ENCODE measurements around the gene CARF. TPM values are rescaled to one million over a fixed set of nuclear protein-coding genes. Genes with fewer than 3 reads are reported as not detected.

The CARF gene
- total RNA-seq, 1 experiment from 2014 or later, result 4.2 TPM

DNA sequence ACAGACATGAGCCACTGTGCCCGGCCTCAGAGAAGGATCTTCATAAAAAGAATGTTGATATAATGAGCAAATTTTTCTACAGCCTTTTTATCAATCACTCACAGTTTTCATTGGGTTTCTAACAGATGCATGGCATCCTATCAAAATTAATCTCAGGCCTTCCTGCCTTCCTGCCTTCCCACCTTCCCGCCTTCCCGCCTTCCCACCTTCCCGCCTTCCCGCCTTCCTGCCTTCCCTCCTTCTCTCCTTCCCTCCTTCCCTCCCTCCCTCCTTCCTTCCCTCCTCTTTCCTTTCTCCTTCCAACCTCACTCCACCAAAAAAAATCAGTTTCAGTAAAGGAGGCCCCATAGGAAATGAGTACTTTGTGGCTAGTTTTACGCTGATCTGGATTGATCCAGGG, 48.4 kb downstream of the CARF start:
- no peak overlapping the region for H3K14ac ChIP-seq (ENCODE audit: insufficient read depth, low read length)
- no peak overlapping the region for H4K5ac ChIP-seq (ENCODE audit: insufficient read length, low read depth, low read length)
- H3K4me3 Mint-ChIP-seq, result no peak overlapping the region
- no peak overlapping the region for H3K56ac ChIP-seq (ENCODE audit: insufficient read length, low read depth, low read length)
- H4K8ac ChIP-seq (replicated peaks; ENCODE audit: insufficient read length, low read depth, low read length), result no peak overlapping the region
- no peak overlapping the region for H2BK12ac ChIP-seq (ENCODE audit: insufficient read length, low read depth, low read length)
- H2AFZ ChIP-seq (ENCODE audit: low read length), result no peak overlapping the region
- no peaks in the 10 kb centered on the region for H3K27me3 Mint-ChIP-seq (ENCODE audit: low read depth)
- TF ChIP-seq, protein P1, sequence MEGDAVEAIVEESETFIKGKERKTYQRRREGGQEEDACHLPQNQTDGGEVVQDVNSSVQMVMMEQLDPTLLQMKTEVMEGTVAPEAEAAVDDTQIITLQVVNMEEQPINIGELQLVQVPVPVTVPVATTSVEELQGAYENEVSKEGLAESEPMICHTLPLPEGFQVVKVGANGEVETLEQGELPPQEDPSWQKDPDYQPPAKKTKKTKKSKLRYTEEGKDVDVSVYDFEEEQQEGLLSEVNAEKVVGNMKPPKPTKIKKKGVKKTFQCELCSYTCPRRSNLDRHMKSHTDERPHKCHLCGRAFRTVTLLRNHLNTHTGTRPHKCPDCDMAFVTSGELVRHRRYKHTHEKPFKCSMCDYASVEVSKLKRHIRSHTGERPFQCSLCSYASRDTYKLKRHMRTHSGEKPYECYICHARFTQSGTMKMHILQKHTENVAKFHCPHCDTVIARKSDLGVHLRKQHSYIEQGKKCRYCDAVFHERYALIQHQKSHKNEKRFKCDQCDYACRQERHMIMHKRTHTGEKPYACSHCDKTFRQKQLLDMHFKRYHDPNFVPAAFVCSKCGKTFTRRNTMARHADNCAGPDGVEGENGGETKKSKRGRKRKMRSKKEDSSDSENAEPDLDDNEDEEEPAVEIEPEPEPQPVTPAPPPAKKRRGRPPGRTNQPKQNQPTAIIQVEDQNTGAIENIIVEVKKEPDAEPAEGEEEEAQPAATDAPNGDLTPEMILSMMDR (conservative IDR thresholded peaks at IDR 0.05), result no peak
- H3K9ac ChIP-seq (ENCODE audit: extremely low read depth, insufficient read length, low read length), result no peak overlapping the region
- H3K4me2 ChIP-seq (ENCODE audit: insufficient read depth, insufficient read length, low read length), result no peak overlapping the region
- H2BK20ac ChIP-seq (ENCODE audit: low read depth, low read length, poor library complexity, severe bottlenecking), result no peak overlapping the region
- H3K4ac ChIP-seq (ENCODE audit: low read depth, low read length), result no peak overlapping the region
- H3K79me1 ChIP-seq (ENCODE audit: insufficient read depth, low read depth, low read length, poor library complexity, severe bottlenecking), result no peaks in the 10 kb centered on the region
- H2BK15ac ChIP-seq (ENCODE audit: low read depth, low read length), result no peak overlapping the region
- no peak for DNase-seq
- H3K23ac ChIP-seq (ENCODE audit: insufficient read length, low read depth, low read length), result no peak overlapping the region
- no peak overlapping the region for H3K27ac ChIP-seq (ENCODE audit: insufficient read length, low read depth, low read length)
- H3K4me1 ChIP-seq (ENCODE audit: insufficient read depth, low read length), result no peaks in the 10 kb centered on the region
- H3T11ph ChIP-seq (ENCODE audit: low read length), result no peak overlapping the region
- no CpG with 5 or more reads among the region's 6 CpGs for WGBS (ENCODE audit: extremely low coverage, insufficient read length, low lambda C conversion rate)
- no peaks in the 10 kb centered on the region for H3K27me3 ChIP-seq (ENCODE audit: insufficient read depth, low read length)
- no peak overlapping the region for H2BK120ac ChIP-seq (ENCODE audit: low read depth, low read length, poor library complexity, severe bottlenecking)
- no peaks in the 10 kb centered on the region for H4K20me1 ChIP-seq (ENCODE audit: control insufficient read depth, insufficient read depth, insufficient read length)
- H2BK5ac ChIP-seq (ENCODE audit: insufficient read length, low read length), result no peak overlapping the region
- no peak overlapping the region for H4K91ac ChIP-seq (ENCODE audit: insufficient read length, low read depth, low read length)
- no peaks in the 10 kb centered on the region for H3K79me2 ChIP-seq (ENCODE audit: insufficient read depth, low read length)
- no peaks in the 10 kb centered on the region for H3K9me3 Mint-ChIP-seq
- no peaks in the 10 kb centered on the region for H3K9me3 ChIP-seq (ENCODE audit: control insufficient read depth, low read depth, low read length)
- H3K27ac Mint-ChIP-seq, result no peak overlapping the region
- H2AK5ac ChIP-seq (ENCODE audit: insufficient read length, low read length), result no peak overlapping the region
- no peaks in the 10 kb centered on the region for H3K23me2 ChIP-seq (ENCODE audit: insufficient read length, low read depth, low read length, poor library complexity, severe bottlenecking)
- H3K36me3 Mint-ChIP-seq (ENCODE audit: insufficient read depth in 1 of 3, low read depth in 3 of 3), result no peaks in the 10 kb centered on the region; a peak in 1 of 7 replicates
- no peak overlapping the region for H3K18ac ChIP-seq (ENCODE audit: insufficient read length, low read depth, low read length)
- H3K4me1 Mint-ChIP-seq, result no peaks in the 10 kb centered on the region
